Keratinocyte (primary cell): ENCODE results near the gene MGLL. TPM values are rescaled to one million over a fixed set of nuclear protein-coding genes. Genes with fewer than 3 reads are reported as not detected.

Source experiments
- DNase-seq: peaks from one replicate; pipeline ENCODE4 v3.0.0-alpha.2; 2011; ENCODE audit warnings: low read depth, missing footprints, low spot score
- FAIRE-seq: peaks from 2 replicates; lab custom pipeline; 2011; peaks lifted over from hg19 to GRCh38; lab: Jason Lieb, UNC
- H2AFZ ChIP-seq: 2 replicates; pipeline ENCODE4 v1.6.0; 2012; ENCODE audit warnings: low read length, control low read depth, inconsistent platforms; ENCODE audit not compliant: control insufficient read depth
- H3K27ac ChIP-seq: 2 replicates; pipeline ENCODE4 v1.5.1; 2011; ENCODE audit warnings: low read length; ENCODE audit not compliant: control insufficient read depth, insufficient read depth
- H3K27me3 ChIP-seq: 3 replicates; pipeline ENCODE4 v1.6.0; 2011; ENCODE audit warnings: low read length; ENCODE audit not compliant: control insufficient read depth, insufficient read depth; ENCODE audit errors: extremely low read depth
- H3K36me3 ChIP-seq, 2 experiments: 2 replicates in 1 of 2; 3 replicates in 1 of 2; pipeline ENCODE4 v1.5.1; 2011; ENCODE audit warnings: low read length in 2 of 2, mild to moderate bottlenecking in 1 of 2; ENCODE audit not compliant: control insufficient read depth in 2 of 2, insufficient read depth in 2 of 2; ENCODE audit errors: extremely low read depth in 1 of 2
- H3K4me1 ChIP-seq: 3 replicates; pipeline ENCODE4 v1.5.1; 2011; ENCODE audit warnings: low read length; ENCODE audit not compliant: control insufficient read depth, insufficient read depth; ENCODE audit errors: extremely low read depth
- H3K4me2 ChIP-seq: 3 replicates; pipeline ENCODE4 v1.6.0; 2011; ENCODE audit warnings: low read depth, low read length; ENCODE audit not compliant: control insufficient read depth, insufficient read depth; ENCODE audit errors: extremely low read depth
- H3K4me3 ChIP-seq, 3 experiments: fragments of 200-600 bp in 1 of 3; sonication (generic) in 1 of 3; 2 replicates in 2 of 3; 3 replicates in 1 of 3; pipeline ENCODE4 v1.5.1; 2011 to 2016; ENCODE audit warnings: low read length in 3 of 3, mild to moderate bottlenecking in 3 of 3, control low read depth in 2 of 3, inconsistent platforms in 1 of 3, low read depth in 1 of 3, mixed read lengths in 1 of 3, mixed run types in 1 of 3, moderate library complexity in 1 of 3; ENCODE audit not compliant: control insufficient read depth in 2 of 3, insufficient read depth in 2 of 3; ENCODE audit errors: extremely low read depth in 1 of 3
- H3K79me2 ChIP-seq: 2 replicates; pipeline ENCODE4 v1.6.0; 2012; ENCODE audit warnings: low read length; ENCODE audit not compliant: control insufficient read depth, insufficient read depth
- H3K9ac ChIP-seq: 3 replicates; pipeline ENCODE4 v1.6.0; 2011; ENCODE audit warnings: low read length; ENCODE audit not compliant: control insufficient read depth, insufficient read depth; ENCODE audit errors: extremely low read depth
- H3K9me1 ChIP-seq: 3 replicates; pipeline ENCODE4 v1.6.0; 2011; ENCODE audit warnings: low read length; ENCODE audit not compliant: control insufficient read depth, insufficient read depth; ENCODE audit errors: extremely low read depth
- H3K9me3 ChIP-seq: 2 replicates; pipeline ENCODE4 v1.5.1; 2012; ENCODE audit warnings: low read depth, low read length; ENCODE audit not compliant: control insufficient read depth
- H4K20me1 ChIP-seq: 3 replicates; pipeline ENCODE4 v1.6.0; 2011; ENCODE audit warnings: low read length; ENCODE audit not compliant: control insufficient read depth, insufficient read depth; ENCODE audit errors: extremely low read depth
- CTCF ChIP-seq, 3 experiments: IDR thresholded peaks in 1 of 3; conservative IDR thresholded peaks in 1 of 3; optimal IDR thresholded peaks in 1 of 3; 2 replicates in 2 of 3; 3 replicates in 1 of 3; pipeline versions ENCODE3 to v1.5.1; 2011; ENCODE audit warnings: low read length in 3 of 3, mild to moderate bottlenecking in 3 of 3, moderate library complexity in 2 of 3, control low read depth in 1 of 3, inconsistent platforms in 1 of 3; ENCODE audit not compliant: insufficient read depth in 2 of 3; ENCODE audit errors: extremely low read depth in 1 of 3
- EZH2 ChIP-seq: IDR thresholded peaks from one replicate; pipeline ENCODE4 v1.6.1; 2012; ENCODE audit warnings: inconsistent platforms, mild to moderate bottlenecking, low read length, moderate library complexity
- dilution Hi-C: fragments of 300-500 bp; cut with MboI; formaldehyde crosslinking; loops from one replicate; pipeline ENCODE4 v1.7.0; 2020; ENCODE audit warnings: low sequenced_read_pairs; ENCODE audit not compliant: extremely low pct_ligation_motif_present
- polyA plus RNA-seq, 5 experiments: library from polyadenylated mRNA; depleted of rRNA in 3 of 5; stranded (reverse) in 3 of 5; stranded (forward) in 1 of 5; unstranded in 1 of 5; fragments of >200 nt; gene quantifications; 1 replicate in 1 of 5; 2 replicates in 3 of 5; 3 replicates in 1 of 5; pipeline versions ENCODE4 v1.2.1 to v1.2.3, GENCODE V29; 2011 to 2012; ENCODE audit warnings: missing spikeins in 2 of 5, low read depth in 1 of 5, low replicate concordance in 1 of 5

MGLL gene
- polyA plus RNA-seq, 1 donor (not counting 4 experiments of a cell fraction or from before 2014, with no cell fraction given) = 17.8 TPM

GRCh38 chr3:127730171-127730570 is 92.1 kb downstream of the MGLL start:
- no peak overlapping the region for H3K9ac ChIP-seq
- no peak overlapping the region for H3K4me2 ChIP-seq
- no peak for FAIRE-seq
- peaks cover 13% of the 10 kb centered on the region for H3K4me1 ChIP-seq
- TF ChIP-seq EZH2 (no peak), CTCF (optimal IDR thresholded peaks at IDR 0.05 in 1 of 3, IDR thresholded peaks at IDR 0.05 in 1 of 3, conservative IDR thresholded peaks at IDR 0.05 in 1 of 3; ENCODE audit: extremely low read depth in 1 of 3, insufficient read depth in 2 of 3, low read length in 3 of 3) (no peak)
- dilution Hi-C loops = no loop called here
- no peaks in the 10 kb centered on the region for H3K79me2 ChIP-seq
- peaks cover 0 to 5% of the 10 kb centered on the region in 2 experiments for H3K36me3 ChIP-seq
- no peaks in the 10 kb centered on the region for H3K9me3 ChIP-seq
- H4K20me1 ChIP-seq = no peaks in the 10 kb centered on the region
- H3K9me1 ChIP-seq = peaks cover 4% of the 10 kb centered on the region
- no peak for DNase-seq
- no peaks in the 10 kb centered on the region for H3K27me3 ChIP-seq
- no peak overlapping the region for H2AFZ ChIP-seq
- no peak overlapping the region for H3K4me3 ChIP-seq
- no peak overlapping the region for H3K27ac ChIP-seq

GRCh38 chr3:127729556-127730056 is 92.7 kb downstream of the MGLL start:
- no peak for FAIRE-seq
- no peak overlapping the region for H2AFZ ChIP-seq

More at GRCh38 chr3:127729556-127730056, 92.7 kb downstream of the MGLL start:
- Histone ChIP-seq H3K9me1 (peaks cover 4% of the 10 kb centered on the region), H3K27me3 (no peaks in the 10 kb centered on the region), H3K36me3 (peaks cover 0 to 5% of the 10 kb centered on the region in 2 experiments), H3K4me1 (peaks cover 7% of the 10 kb centered on the region), H3K27ac (no peak overlapping the region), H3K4me2 (no peak overlapping the region), H3K4me3 (no peak overlapping the region), H3K9ac (no peak overlapping the region), H3K9me3 (no peaks in the 10 kb centered on the region), H3K79me2 (no peaks in the 10 kb centered on the region), H4K20me1 (no peaks in the 10 kb centered on the region)
- no peak for TF ChIP-seq CTCF (optimal IDR thresholded peaks at IDR 0.05 in 1 of 3, IDR thresholded peaks at IDR 0.05 in 1 of 3, conservative IDR thresholded peaks at IDR 0.05 in 1 of 3; ENCODE audit: extremely low read depth in 1 of 3, insufficient read depth in 2 of 3, low read length in 3 of 3)
- no peak for TF ChIP-seq EZH2
- dilution Hi-C loops = no loop called here
- DNase-seq = no peak
